HUES48 (cell line): ENCODE measurements around the gene ARHGAP42.
A peak's percentile ranks its signal among the peaks of the same experiment; 100 is the strongest.

Experiments used
- H3K27ac ChIP-seq: one replicate; pipeline ENCODE4 v1.7.0; 2013; ENCODE audit warnings: low read depth, low read length, inconsistent platforms
- H3K27me3 ChIP-seq: 2 replicates; pipeline ENCODE4 v1.6.1; 2013; ENCODE audit warnings: mild to moderate bottlenecking, low read length; ENCODE audit not compliant: control insufficient read depth, insufficient read depth
- H3K36me3 ChIP-seq: 2 replicates; pipeline ENCODE4 v1.6.1; 2013; ENCODE audit warnings: low read length; ENCODE audit not compliant: control insufficient read depth, insufficient read depth
- H3K4me1 ChIP-seq: 2 replicates; pipeline ENCODE4 v1.6.1; 2013; ENCODE audit warnings: mild to moderate bottlenecking, low read length; ENCODE audit not compliant: control insufficient read depth, insufficient read depth
- H3K4me3 ChIP-seq: 2 replicates; pipeline ENCODE4 v1.5.1; 2013; ENCODE audit warnings: mild to moderate bottlenecking, low read depth, low read length
- H3K9ac ChIP-seq: 2 replicates; pipeline ENCODE4 v1.6.1; 2013; ENCODE audit warnings: mild to moderate bottlenecking, low read depth, low read length, moderate library complexity
- H3K9me3 ChIP-seq: 2 replicates; pipeline ENCODE4 v1.6.1; 2013; ENCODE audit warnings: low read length; ENCODE audit not compliant: control insufficient read depth, insufficient read depth

The ARHGAP42 gene

DNA sequence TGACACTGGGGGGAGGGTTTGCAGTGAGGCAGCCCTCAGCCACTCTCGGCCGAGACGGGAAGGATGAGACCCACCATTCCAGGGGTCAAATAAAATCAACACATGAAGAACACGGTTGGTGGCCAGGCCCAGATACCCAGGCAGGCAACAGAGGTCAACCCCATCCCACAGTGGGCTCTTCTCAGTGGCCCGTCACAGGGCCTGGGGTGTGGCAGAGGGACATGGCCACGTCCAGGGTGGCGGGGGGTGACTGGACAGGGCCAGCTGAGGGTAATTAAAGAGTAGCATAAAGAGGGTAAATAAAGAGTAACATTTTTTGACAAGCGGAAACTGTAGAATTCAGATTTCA is 188.4 kb downstream of the ARHGAP42 start:
- Histone ChIP-seq H3K27me3 (no peaks in the 10 kb centered on the region), H3K4me3 (no peak overlapping the region), H3K9ac (no peak overlapping the region), H3K27ac (peak overlapping the region; percentile 54), H3K36me3 (no peaks in the 10 kb centered on the region), H3K9me3 (no peaks in the 10 kb centered on the region), H3K4me1 (peaks cover 45% of the 10 kb centered on the region)

DNA sequence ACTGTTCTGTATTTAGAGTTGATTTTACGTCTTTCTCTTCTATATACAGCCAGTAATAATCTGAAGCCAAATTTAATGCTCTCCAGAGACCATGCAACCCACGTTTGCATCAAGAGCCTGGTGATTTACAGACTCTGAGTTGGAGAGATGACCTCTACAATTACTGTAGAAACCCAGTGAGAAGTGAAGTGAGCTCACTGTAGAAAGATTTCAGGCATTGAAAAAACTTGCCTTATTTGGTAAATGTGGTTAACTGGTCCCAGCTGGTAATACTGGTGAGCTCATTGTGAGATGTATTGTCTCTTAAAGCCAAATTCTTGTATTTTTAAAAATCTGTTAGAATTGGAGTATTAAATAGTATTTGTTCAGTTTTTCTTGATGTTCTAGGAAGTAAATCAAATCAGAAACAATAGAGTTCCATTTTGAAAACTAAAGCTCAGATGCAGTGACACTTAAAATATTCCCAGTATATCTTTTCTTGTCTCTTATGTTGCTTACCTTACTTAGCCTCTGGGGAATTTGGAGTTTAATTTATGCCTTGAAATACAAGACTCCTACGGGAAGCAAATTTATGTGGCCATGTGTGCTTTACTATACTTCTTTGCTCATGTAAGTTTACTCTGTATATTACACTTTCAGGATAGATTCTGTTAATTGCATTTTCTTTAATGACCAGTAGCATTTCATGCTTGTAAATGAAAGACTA is 189.9 kb downstream of the ARHGAP42 start:
- H3K27me3 ChIP-seq: no peaks in the 10 kb centered on the region
- no peaks in the 10 kb centered on the region for H3K9me3 ChIP-seq
- H3K9ac ChIP-seq: peak overlapping the region; percentile 47; the same call in 1 of the 2 replicates
- no peaks in the 10 kb centered on the region for H3K36me3 ChIP-seq
- peaks cover 45% of the 10 kb centered on the region for H3K4me1 ChIP-seq
- H3K27ac ChIP-seq: peak overlapping the region; percentile 90
- H3K4me3 ChIP-seq: no peak overlapping the region

DNA sequence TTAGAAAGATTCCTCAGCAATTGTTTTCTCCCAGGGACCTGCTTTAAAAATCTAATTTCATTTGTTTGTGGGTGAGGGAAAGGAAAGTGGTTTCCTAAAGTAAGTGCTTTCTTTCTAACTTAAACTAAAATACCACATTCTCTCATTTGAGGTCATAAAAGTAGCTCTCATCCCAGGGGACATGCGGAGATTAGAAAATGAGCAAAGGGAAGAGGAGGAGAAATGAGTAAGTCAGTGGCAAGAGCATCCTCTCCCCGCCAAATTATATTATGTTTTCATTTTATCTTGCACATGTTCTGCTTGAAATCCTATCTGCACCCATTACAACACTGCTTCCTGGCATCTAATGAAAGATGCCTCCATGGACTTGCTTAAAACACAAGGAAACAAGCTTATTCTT is 191.4 kb downstream of the ARHGAP42 start:
- no peaks in the 10 kb centered on the region for H3K36me3 ChIP-seq
- H3K4me3 ChIP-seq: no peak overlapping the region
- H3K4me1 ChIP-seq: peaks cover 39% of the 10 kb centered on the region
- H3K9ac ChIP-seq: no peak overlapping the region
- no peak overlapping the region for H3K27ac ChIP-seq
- no peaks in the 10 kb centered on the region for H3K27me3 ChIP-seq
- no peaks in the 10 kb centered on the region for H3K9me3 ChIP-seq

DNA sequence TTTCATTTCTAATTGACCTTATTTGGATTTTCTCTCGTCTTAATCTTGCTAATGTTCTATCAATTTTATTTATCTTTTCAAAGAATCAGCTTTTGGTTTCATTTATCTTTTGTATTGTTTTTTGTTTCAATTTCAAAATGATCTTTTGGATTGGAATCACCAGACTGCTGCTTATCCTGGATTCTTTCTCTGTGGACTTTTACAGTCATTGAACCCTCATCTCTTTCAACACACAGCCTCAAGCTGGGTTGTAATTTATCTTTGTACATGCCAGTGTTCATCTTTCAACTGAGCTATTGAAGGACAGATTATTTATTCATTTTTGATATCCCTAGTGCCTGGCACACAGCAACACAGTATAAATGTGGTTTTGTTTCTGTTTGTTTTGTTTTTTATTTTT is 195.9 kb downstream of the ARHGAP42 start:
- Histone ChIP-seq H3K36me3 (no peaks in the 10 kb centered on the region), H3K9me3 (no peaks in the 10 kb centered on the region), H3K27me3 (no peaks in the 10 kb centered on the region), H3K4me1 (peaks cover 9% of the 10 kb centered on the region; the same call in 1 of the 2 replicates), H3K4me3 (no peak overlapping the region), H3K9ac (no peak overlapping the region), H3K27ac (no peak overlapping the region)

DNA sequence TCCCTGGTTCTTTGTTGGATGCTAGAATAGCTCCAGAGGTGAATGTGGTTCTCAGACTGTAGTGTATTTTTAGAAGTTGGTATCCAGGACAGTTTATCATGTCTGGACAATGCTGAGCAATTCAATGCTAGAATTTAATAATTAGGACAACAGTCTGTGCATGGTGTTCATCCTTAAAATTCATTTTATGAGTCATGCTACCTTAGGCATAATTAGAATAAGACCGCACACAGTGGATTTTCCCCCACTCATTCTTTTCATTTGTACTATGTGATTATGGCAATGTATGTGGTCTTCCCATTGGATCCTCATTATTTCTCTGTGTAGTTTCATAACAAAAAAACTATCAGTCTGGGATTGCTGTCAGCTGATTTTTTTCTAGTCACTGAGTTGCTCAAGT is 196.7 kb downstream of the ARHGAP42 start:
- H3K4me1 ChIP-seq: peaks cover 9% of the 10 kb centered on the region; the same call in 1 of the 2 replicates
- no peaks in the 10 kb centered on the region for H3K36me3 ChIP-seq
- H3K27me3 ChIP-seq: no peaks in the 10 kb centered on the region
- no peak overlapping the region for H3K9ac ChIP-seq
- no peaks in the 10 kb centered on the region for H3K9me3 ChIP-seq
- no peak overlapping the region for H3K27ac ChIP-seq
- H3K4me3 ChIP-seq: no peak overlapping the region

DNA sequence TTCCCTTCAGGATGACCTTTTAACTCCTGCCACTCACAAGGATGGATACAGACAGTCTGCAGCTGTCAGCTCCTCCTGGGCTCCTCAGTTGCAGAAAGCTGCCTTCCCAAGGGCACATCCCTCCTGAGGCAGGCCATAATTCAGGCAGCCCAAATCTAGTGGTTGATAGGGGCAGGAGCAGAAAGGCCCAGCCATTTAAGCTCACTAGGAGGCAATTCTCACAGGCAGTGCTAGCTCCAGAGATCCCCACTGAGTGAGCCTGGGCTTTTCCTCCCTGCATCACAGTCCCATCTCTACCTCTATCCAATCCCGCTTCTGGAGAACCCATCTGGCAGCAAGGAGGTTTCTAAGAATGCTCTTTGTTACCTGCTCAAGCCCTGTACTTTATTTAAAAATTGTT is 200.6 kb downstream of the ARHGAP42 start:
- no peak overlapping the region for H3K9ac ChIP-seq
- H3K4me1 ChIP-seq: peaks cover 9% of the 10 kb centered on the region; the same call in 1 of the 2 replicates
- no peak overlapping the region for H3K4me3 ChIP-seq
- H3K36me3 ChIP-seq: no peaks in the 10 kb centered on the region
- H3K27ac ChIP-seq: no peak overlapping the region
- H3K27me3 ChIP-seq: no peaks in the 10 kb centered on the region
- no peaks in the 10 kb centered on the region for H3K9me3 ChIP-seq

DNA sequence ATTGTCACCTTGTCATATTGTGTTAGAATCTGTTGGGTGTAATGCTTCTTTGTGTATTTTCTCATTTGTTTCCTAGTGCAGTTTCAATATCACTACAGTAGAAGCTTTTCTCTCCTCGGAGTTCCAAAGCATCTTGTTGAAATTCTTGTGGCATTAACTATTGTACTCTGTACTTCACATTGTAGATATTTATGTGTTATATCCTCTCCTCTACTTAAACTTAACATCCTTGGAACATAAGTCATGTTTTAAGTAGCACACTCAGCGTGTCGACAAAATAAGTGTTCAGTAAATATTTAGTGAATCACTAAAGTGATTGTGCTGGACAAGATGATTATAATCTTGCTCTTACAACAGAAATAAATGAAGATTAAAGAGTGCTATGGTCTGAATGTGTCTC is 201.7 kb downstream of the ARHGAP42 start:
- H3K9me3 ChIP-seq: no peaks in the 10 kb centered on the region

DNA sequence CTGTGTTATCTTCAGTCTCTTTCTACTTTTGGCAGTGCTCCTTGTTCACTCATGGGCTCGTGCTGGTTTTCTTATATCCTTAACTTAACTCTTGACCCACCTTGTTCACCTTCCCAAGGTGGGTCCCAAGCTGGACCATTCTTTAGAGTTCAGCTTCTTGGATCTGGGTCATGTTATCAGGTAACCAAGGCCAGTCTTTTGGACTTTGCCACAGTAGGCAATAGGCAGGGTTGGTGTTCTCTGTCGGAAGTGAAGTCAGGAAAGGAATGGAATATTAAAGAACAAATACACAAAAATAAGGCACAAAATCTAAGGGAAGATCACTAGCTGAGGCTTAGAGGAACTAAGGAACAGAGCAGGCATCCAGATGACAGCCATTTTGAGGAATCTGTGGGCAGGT is 202.7 kb downstream of the ARHGAP42 start:
- Histone ChIP-seq H3K4me3 (no peak overlapping the region), H3K9ac (no peak overlapping the region), H3K36me3 (no peaks in the 10 kb centered on the region), H3K4me1 (peaks cover 5% of the 10 kb centered on the region; the same call in 1 of the 2 replicates), H3K27ac (no peak overlapping the region), H3K9me3 (no peaks in the 10 kb centered on the region), H3K27me3 (no peaks in the 10 kb centered on the region)

More for the DNA sequence above, 201.7 kb downstream of the ARHGAP42 start:
- Histone ChIP-seq H3K4me3 (no peak overlapping the region), H3K36me3 (no peaks in the 10 kb centered on the region), H3K9ac (no peak overlapping the region), H3K4me1 (peaks cover 9% of the 10 kb centered on the region; the same call in 1 of the 2 replicates), H3K27me3 (no peaks in the 10 kb centered on the region), H3K27ac (no peak overlapping the region)

DNA sequence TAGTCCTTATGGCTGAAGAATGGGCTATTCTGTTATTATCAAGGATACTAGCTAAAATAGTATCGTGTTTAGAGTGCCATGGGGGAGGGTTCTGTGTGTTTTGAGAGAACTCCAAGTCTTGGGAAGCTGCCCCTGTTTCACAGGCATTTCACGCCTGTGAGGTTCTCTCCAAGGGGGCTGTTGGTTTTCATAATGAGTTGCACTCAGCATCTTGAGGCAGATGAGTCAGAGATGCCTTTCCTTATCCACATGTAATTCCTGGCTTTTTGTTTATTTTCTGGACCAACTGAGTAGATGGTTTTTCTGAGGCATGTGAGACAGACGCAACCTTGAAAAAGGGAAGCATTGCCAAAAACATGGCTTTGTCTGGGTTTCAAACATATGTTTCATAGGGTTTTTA is 203.7 kb downstream of the ARHGAP42 start:
- Histone ChIP-seq H3K4me1 (no peaks in the 10 kb centered on the region; the same call in 1 of the 2 replicates), H3K9me3 (no peaks in the 10 kb centered on the region), H3K36me3 (no peaks in the 10 kb centered on the region), H3K27me3 (no peaks in the 10 kb centered on the region), H3K27ac (peak overlapping the region; percentile 39), H3K4me3 (no peak overlapping the region), H3K9ac (no peak overlapping the region)

DNA sequence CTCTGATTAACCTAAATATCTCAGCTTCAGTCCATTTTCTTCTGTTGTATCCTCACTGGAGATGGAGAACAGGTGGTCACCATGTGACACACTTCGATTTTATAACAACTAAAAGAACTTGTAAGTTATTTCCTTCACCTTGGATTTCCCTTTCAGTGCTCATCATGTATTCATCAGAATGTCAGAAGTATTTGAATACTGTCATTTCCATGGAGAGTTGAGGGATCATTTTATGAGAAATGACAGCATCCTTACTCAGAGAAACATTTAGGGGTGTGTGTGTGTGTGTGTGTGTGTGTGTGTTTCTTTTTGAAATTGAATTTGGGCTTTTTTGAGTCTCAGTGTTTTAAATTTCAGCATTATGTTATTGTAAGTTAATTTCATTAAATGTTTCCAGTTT is 205.8 kb downstream of the ARHGAP42 start:
- no peaks in the 10 kb centered on the region for H3K36me3 ChIP-seq
- no peak overlapping the region for H3K4me3 ChIP-seq
- H3K9ac ChIP-seq: no peak overlapping the region
- no peak overlapping the region for H3K27ac ChIP-seq
- H3K9me3 ChIP-seq: no peaks in the 10 kb centered on the region
- H3K27me3 ChIP-seq: no peaks in the 10 kb centered on the region
- no peaks in the 10 kb centered on the region; the same call in 1 of the 2 replicates for H3K4me1 ChIP-seq

DNA sequence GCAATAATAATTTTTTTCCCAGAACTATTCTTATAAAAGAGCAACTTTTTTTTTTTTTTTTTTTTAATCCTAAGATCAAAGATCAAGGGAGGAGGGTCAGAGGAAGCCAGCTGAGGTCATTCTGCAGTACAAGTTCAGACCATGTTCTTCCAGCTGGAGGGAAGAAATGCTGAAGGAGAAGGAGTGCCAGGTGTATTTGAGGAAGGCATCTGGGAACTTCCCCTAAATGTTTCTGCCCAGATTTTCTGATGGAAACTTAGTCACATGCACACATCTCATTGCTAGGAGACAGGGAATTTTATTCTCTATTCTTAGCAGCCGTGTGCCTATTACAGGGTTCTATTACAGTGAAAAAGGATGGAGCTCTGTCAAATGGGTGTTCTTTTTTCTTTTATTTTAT is 208.4 kb downstream of the ARHGAP42 start:
- H3K36me3 ChIP-seq: no peaks in the 10 kb centered on the region
- H3K4me1 ChIP-seq: no peaks in the 10 kb centered on the region; the same call in 1 of the 2 replicates
- no peak overlapping the region for H3K9ac ChIP-seq
- H3K27me3 ChIP-seq: no peaks in the 10 kb centered on the region
- H3K4me3 ChIP-seq: no peak overlapping the region
- no peaks in the 10 kb centered on the region for H3K9me3 ChIP-seq
- no peak overlapping the region for H3K27ac ChIP-seq
